ENCODE data around the gene HLX.

- TF ChIP-seq CTCF (conservative IDR thresholded peaks at IDR 0.05 in 1 of 2, IDR thresholded peaks at IDR 0.05 in 1 of 2; ENCODE audit: extremely low read depth in 1 of 2, insufficient read depth in 1 of 2, low read depth in 1 of 2, low read length in 2 of 2) (no peak), EZH2 (IDR thresholded peaks at IDR 0.05; ENCODE audit: borderline replicate concordance, low read length) (no peak)
Observed at GRCh38 chr1:220879076-220879508, at the start of gene HLX.
